Right atrium auricular region (tissue), 2 donors: Measurements from ENCODE around the gene KRTAP16-1. TPM values are rescaled to one million over a fixed set of nuclear protein-coding genes. Genes with fewer than 3 reads are reported as not detected.

Experiments used
- DNase-seq: peaks from one replicate; pipeline ENCODE4 v3.0.0-alpha.2; 2019; ENCODE audit warnings: low spot score
- H3K27ac ChIP-seq, 2 donors: fragments of 200-600 bp; sonication (generic); 1 replicate in 1 of 2; 2 replicates in 1 of 2; pipeline ENCODE4 v1.5.1; 2016 to 2019
- H3K27me3 ChIP-seq, 2 donors: fragments of 200-600 bp; sonication (generic); one replicate each; pipeline versions ENCODE4 v1.5.1 to v1.6.0; 2017 to 2019
- H3K36me3 ChIP-seq: fragments of 200-600 bp; sonication (generic); one replicate; pipeline ENCODE4 v1.5.1; 2016
- H3K4me1 ChIP-seq, 2 donors: fragments of 200-600 bp; sonication (generic); one replicate each; pipeline versions ENCODE4 v1.5.1 to v1.6.0; 2017 to 2019
- H3K4me3 ChIP-seq, 2 donors: fragments of 200-600 bp; sonication (generic); 1 replicate in 1 of 2; 2 replicates in 1 of 2; pipeline ENCODE4 v1.5.1; 2017 to 2019; ENCODE audit warnings: mild to moderate bottlenecking in 1 of 2, moderate library complexity in 1 of 2
- H3K9me3 ChIP-seq, 2 donors: fragments of 200-600 bp; sonication (generic); one replicate each; pipeline ENCODE4 v1.5.1; 2019
- total RNA-seq, 2 donors: library from RNA; depleted of rRNA; stranded (reverse); fragments of >200 nt; gene quantifications; one replicate each; pipeline ENCODE4 v1.1.0, GENCODE V29; 2016
- TF ChIP-seq, protein P1 (sequence below), 2 donors: fragments of 200-600 bp; sonication (generic); IDR thresholded peaks; one replicate each; pipeline ENCODE4 v1.5.1; 2019; ENCODE audit warnings: antibody characterized with exemption in 2 of 2

KRTAP16-1 gene
- total RNA-seq, 2 donors from 2014 or later, result not detected

DNA sequence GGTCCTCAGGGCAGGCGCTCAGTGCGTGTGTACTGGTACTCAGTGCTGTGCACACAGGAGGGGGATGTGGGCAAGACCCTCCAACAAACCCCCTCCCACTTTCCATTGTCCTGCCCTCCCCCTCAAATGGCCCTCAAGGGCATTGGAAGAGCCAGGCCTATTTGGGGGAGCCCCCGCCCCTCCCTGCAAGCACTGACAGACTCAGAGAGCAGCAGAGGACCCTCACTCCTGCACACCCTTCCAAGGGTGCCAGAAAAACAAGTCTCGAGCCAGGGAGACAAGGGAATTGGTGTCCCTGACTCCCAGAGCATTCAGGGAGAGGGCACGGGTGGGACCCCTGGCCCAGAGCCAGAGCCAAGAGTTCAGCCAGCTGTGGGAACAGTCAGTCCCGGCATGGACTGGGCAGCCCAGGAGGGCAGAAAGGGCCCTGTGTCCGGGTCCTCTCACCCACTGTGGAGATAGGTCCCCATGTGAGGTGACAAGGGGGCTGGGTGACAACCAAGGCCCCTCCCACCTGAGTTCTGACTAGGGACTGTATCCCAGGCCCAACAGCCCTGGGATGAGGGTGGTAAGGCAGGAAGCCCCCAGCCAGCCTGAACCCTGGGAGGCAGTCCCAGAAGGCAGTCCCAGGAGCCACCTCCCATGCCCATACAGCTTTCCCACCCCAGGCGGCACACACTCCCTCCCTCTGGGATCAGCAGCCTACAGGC is 18.5 kb upstream of the KRTAP16-1 start:
- DNase-seq, result no peak
- TF ChIP-seq, protein P1, sequence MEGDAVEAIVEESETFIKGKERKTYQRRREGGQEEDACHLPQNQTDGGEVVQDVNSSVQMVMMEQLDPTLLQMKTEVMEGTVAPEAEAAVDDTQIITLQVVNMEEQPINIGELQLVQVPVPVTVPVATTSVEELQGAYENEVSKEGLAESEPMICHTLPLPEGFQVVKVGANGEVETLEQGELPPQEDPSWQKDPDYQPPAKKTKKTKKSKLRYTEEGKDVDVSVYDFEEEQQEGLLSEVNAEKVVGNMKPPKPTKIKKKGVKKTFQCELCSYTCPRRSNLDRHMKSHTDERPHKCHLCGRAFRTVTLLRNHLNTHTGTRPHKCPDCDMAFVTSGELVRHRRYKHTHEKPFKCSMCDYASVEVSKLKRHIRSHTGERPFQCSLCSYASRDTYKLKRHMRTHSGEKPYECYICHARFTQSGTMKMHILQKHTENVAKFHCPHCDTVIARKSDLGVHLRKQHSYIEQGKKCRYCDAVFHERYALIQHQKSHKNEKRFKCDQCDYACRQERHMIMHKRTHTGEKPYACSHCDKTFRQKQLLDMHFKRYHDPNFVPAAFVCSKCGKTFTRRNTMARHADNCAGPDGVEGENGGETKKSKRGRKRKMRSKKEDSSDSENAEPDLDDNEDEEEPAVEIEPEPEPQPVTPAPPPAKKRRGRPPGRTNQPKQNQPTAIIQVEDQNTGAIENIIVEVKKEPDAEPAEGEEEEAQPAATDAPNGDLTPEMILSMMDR (IDR thresholded peaks at IDR 0.05), result no peak
- Histone ChIP-seq H3K36me3 (no peaks in the 10 kb centered on the region), H3K4me1 (no peaks in the 10 kb centered on the region), H3K27ac (no peak overlapping the region), H3K9me3 (no peaks in the 10 kb centered on the region), H3K4me3 (no peak overlapping the region), H3K27me3 (no peaks in the 10 kb centered on the region)

DNA sequence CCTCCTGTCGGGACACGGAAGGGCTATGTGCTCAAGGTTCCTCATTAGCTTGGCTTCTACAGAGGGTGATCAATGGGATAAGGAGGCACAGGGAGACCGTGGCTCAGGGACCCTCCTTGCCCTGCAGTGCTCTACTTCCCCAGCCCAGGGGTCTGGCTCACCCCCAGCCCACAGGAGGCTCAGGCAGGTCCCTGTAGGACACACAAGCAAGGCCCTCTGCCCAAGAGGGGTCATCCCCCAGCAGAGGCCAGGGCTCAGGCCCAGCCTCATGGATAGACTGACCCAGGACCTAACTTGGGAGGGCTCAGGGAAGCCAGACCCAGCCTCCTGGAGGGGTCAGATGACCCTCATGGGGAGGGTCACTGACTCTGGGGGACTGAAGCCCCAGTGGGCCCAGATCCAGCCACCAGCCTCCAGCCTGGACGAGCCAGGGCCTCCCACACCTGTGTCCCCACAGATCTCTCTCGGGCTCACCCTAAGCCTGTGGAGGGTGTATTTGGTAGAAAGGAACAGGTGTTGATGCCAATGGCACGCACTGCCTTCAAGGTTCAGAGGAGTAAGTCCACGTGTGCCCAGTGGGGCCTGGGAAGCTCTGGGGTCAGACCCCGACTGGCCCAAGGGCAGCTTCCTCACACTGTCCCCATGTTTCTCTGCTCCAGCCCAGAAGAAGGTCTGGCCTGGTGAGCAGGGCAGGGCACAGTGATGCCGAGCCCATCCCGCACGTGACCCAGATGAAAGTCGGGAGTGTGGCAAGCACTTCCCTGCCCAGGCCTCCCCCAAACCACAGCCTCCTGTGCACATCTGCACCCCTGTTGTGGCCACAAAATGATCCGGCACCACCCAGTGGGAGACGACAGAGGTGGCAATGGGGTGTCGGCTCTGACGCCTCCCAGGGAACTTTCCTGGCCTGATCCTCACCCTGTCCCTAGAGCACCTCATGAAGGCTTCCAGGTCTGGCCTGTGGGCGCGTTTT is 17.4 kb upstream of the KRTAP16-1 start:
- Histone ChIP-seq H3K9me3 (no peaks in the 10 kb centered on the region), H3K4me3 (no peak overlapping the region), H3K36me3 (no peaks in the 10 kb centered on the region), H3K27me3 (no peaks in the 10 kb centered on the region), H3K4me1 (no peaks in the 10 kb centered on the region), H3K27ac (no peak overlapping the region)
- TF ChIP-seq, protein P1 (IDR thresholded peaks at IDR 0.05), result no peak
- no peak for DNase-seq

DNA sequence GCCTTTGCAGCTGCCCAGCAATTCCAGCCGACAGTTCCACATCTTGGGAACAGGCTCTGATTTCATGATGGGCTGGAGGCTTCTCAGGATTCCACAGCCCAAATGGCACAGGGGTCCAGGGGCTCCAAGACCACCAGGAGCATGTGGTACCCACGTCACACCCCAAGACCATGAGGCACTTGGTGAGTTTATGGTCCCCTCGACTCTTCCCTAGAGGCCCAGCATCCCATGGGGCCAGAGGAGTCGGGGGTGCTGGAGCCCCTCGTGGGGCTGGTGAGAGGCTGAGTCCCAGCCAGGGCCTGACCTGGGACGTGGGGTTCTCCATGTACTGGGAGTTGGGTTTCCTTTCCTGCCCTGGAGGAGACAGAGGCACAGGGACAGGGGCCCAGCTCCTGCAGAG is 16.5 kb upstream of the KRTAP16-1 start:
- DNase-seq, result no peak
- H3K27ac ChIP-seq, result no peak overlapping the region
- no peaks in the 10 kb centered on the region for H3K36me3 ChIP-seq
- TF ChIP-seq, protein P1 (IDR thresholded peaks at IDR 0.05), result no peak
- no peak overlapping the region for H3K4me3 ChIP-seq
- no peaks in the 10 kb centered on the region for H3K27me3 ChIP-seq
- peaks cover 0 to 1% of the 10 kb centered on the region in 2 donors for H3K9me3 ChIP-seq
- H3K4me1 ChIP-seq, result no peaks in the 10 kb centered on the region

DNA sequence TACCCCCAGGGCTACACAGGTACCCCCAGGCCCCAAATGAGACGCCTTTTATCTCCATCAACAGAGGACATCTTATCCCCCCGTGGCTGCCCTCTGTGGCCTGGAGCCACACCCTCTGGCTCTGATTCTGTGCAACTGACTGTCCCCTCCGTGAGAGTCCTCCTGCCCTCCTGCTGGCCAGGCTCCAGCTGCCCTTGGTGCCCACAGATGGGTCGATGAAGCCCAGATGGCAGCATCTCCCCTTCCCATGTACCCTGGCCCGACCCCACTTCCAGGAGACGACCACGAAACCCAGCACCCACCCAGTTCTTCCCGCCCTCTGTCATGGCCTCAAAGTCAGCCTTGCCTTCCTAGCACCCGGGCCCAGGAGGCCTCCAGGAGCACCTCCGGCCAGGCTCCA is 16.0 kb upstream of the KRTAP16-1 start:
- DNase-seq, result no peak

DNA sequence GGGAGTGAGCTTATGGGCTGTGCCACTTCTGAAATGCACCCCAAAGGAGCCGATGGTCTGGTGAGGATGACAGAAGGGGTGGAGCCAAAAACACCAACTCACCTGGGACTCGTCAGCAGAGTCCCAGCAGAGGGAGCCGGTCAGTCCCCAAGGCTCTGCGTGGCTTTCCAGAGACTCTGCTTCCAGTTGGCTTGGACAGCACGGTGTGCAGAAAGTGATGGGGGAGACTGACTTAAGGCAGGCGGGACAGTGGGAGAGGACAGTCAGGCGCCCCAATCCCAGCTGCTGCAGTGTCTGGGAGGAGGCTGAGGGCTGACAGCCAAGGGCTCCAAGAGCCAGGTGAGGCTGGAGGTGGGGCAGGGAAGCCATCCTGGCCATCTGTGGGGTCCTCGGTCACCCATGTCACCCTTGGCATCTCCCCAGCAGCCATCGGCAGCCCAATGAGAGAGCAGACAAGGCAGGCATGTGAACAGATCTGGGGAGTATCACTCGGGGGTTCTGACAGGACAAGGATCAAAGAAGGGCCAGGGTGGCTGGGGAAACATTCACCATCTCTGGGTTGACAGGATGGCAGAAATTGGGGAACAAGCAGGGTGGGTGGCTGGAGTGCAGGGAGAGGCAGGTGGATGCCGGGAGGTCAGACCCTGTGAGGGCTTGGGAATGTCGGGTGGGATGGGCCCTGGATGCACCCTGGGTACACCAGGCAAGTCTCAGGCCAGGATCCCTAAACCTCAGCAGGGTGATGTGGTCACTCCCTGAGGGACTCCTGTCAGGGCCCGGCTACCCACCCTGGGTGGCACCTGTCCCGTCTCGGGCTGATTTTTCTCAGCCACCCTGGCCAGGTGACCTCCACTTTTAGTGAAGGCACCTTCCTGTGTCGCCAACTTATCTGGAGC is 15.3 kb upstream of the KRTAP16-1 start:
- Histone ChIP-seq H3K4me1 (no peaks in the 10 kb centered on the region), H3K27me3 (no peaks in the 10 kb centered on the region), H3K36me3 (no peaks in the 10 kb centered on the region), H3K27ac (no peak overlapping the region), H3K4me3 (no peak overlapping the region), H3K9me3 (peaks cover 0 to 13% of the 10 kb centered on the region in 2 donors)
- TF ChIP-seq, protein P1 (IDR thresholded peaks at IDR 0.05), result no peak
- DNase-seq, result no peak

More for the DNA sequence above, 16.0 kb upstream of the KRTAP16-1 start:
- Histone ChIP-seq H3K4me1 (no peaks in the 10 kb centered on the region), H3K4me3 (no peak overlapping the region), H3K27ac (no peak overlapping the region), H3K36me3 (no peaks in the 10 kb centered on the region), H3K27me3 (no peaks in the 10 kb centered on the region), H3K9me3 (peaks cover 0 to 6% of the 10 kb centered on the region in 2 donors)
- TF ChIP-seq, protein P1 (IDR thresholded peaks at IDR 0.05), result no peak
